Body of pancreas (tissue), 4 donors: ENCODE measurements around the gene SLBP. TPM values are rescaled to one million over a fixed set of nuclear protein-coding genes. Genes with fewer than 3 reads are reported as not detected.

Source experiments
- ATAC-seq: fragments of 150-250 bp; one replicate; pipeline ENCODE4 v1.9.1; 2016
- DNase-seq, 4 donors: peaks; one replicate each; pipeline ENCODE4 v3.0.0-alpha.2; 2019
- H3K27ac ChIP-seq, 4 donors: fragments of 200-600 bp; sonication (generic); 1 replicate in 3 of 4; 2 replicates in 1 of 4; pipeline versions ENCODE4 v1.5.1 to v1.6.1; 2016 to 2019; ENCODE audit warnings: mild to moderate bottlenecking in 1 of 4, mixed read lengths in 1 of 4, moderate library complexity in 1 of 4
- H3K27me3 ChIP-seq, 2 donors: fragments of 200-600 bp; sonication (generic); one replicate each; pipeline ENCODE4 v1.6.0; 2016; ENCODE audit warnings: mild to moderate bottlenecking in 1 of 2
- H3K36me3 ChIP-seq, 2 donors: fragments of 200-600 bp; sonication (generic); replicated peaks in 1 of 2; 2 replicates each; pipeline ENCODE4 v1.5.1; 2016; ENCODE audit warnings: low read depth in 2 of 2; ENCODE audit not compliant: insufficient read depth in 1 of 2
- H3K4me1 ChIP-seq: fragments of 200-600 bp; sonication (generic); one replicate; pipeline ENCODE4 v1.6.0; 2016
- H3K4me3 ChIP-seq, 2 donors: fragments of 200-600 bp; sonication (generic); 1 replicate in 1 of 2; 2 replicates in 1 of 2; pipeline ENCODE4 v1.5.1; 2016 to 2019
- H3K9me3 ChIP-seq, 3 donors: fragments of 200-600 bp; sonication (generic); 1 replicate in 2 of 3; 2 replicates in 1 of 3; pipeline ENCODE4 v1.5.1; 2016
- CTCF ChIP-seq, 7 experiments: fragments of 450-650 bp in 4 of 7; fragments of 200-600 bp in 3 of 7; sonication (generic) in 3 of 7; IDR thresholded peaks; one replicate each; pipeline ENCODE4 v1.5.1; 2016 to 2019; ENCODE audit warnings: antibody characterized with exemption in 7 of 7
- POLR2A ChIP-seq, 3 donors: fragments of 450-650 bp; IDR thresholded peaks; one replicate each; pipeline ENCODE4 v1.6.1; 2016; ENCODE audit warnings: antibody characterized with exemption in 3 of 3, mild to moderate bottlenecking in 2 of 3
- WGBS, 2 donors: methylation state at CpG; one replicate each; pipeline ENCODE4 v1.1.5; 2017; 5-methylcytosine and 5-hydroxymethylcytosine counted together
- intact Hi-C: fragments of 100-400 bp; cut with DNase I; formaldehyde crosslinking; loops from one replicate; pipeline ENCODE4 v1.15.1; 2023
- total RNA-seq, 2 donors: library from RNA; depleted of rRNA; stranded (reverse); fragments of >200 nt; gene quantifications; one replicate each; pipeline ENCODE4 v1.1.0, GENCODE V29; 2016

The SLBP gene
- total RNA-seq, 2 donors from 2014 or later: 23.7 to 26.2 TPM

GRCh38 chr4:1718095-1718850 lies 6.2 kb upstream of the SLBP start:
- DNase-seq (peak; percentile 74 to 90 (median 88)), ATAC-seq (peak; percentile 6)
- 30 to 33% methylated on average over 12 to 28 of the region's 31 CpGs for WGBS, 2 donors
- Histone ChIP-seq H3K27me3 (no peaks in the 10 kb centered on the region), H3K36me3 (no peaks in the 10 kb centered on the region), H3K4me3 (no peak overlapping the region), H3K27ac (peak overlapping the region; percentile 68 to 97 (median 85)), H3K9me3 (no peaks in the 10 kb centered on the region), H3K4me1 (peaks cover 78% of the 10 kb centered on the region)
- intact Hi-C loops: no loop called here
- TF ChIP-seq POLR2A (IDR thresholded peaks at IDR 0.05) (peak; percentile 19 to 39 (median 30)), CTCF (IDR thresholded peaks at IDR 0.05) (no peak)

- no peak overlapping the region for H3K4me3 ChIP-seq
- TF ChIP-seq POLR2A (IDR thresholded peaks at IDR 0.05): no peak
- TF ChIP-seq CTCF (IDR thresholded peaks at IDR 0.05): no peak
- DNase-seq (no peak), ATAC-seq (no peak)
- H3K36me3 ChIP-seq: no peaks in the 10 kb centered on the region
- intact Hi-C loops: no loop called here
- H3K27me3 ChIP-seq: no peaks in the 10 kb centered on the region
- WGBS, 2 donors: 84 to 90% methylated on average over 4 to 21 of the region's 32 CpGs
- peaks cover 82% of the 10 kb centered on the region for H3K4me1 ChIP-seq
- no peaks in the 10 kb centered on the region for H3K9me3 ChIP-seq
- H3K27ac ChIP-seq: peak overlapping the region; percentile 68 to 97 (median 85)
Measured at GRCh38 chr4:1717129-1718094, 5.3 kb upstream of the SLBP start.

- ATAC-seq (no peak), DNase-seq (no peak)
- Histone ChIP-seq H3K4me1 (peaks cover 73% of the 10 kb centered on the region), H3K4me3 (no peak overlapping the region), H3K27me3 (no peaks in the 10 kb centered on the region), H3K9me3 (no peaks in the 10 kb centered on the region), H3K36me3 (no peaks in the 10 kb centered on the region), H3K27ac (no peak overlapping the region)
- WGBS, 2 donors: 81 to 91% methylated on average over 9 to 15 of the region's 15 CpGs
- no peak for TF ChIP-seq CTCF (IDR thresholded peaks at IDR 0.05)
- peak in 1 of 3 donors; percentile 6 for TF ChIP-seq POLR2A (IDR thresholded peaks at IDR 0.05)
- intact Hi-C loops: no loop called here
Measured at GRCh38 chr4:1716065-1716945, 4.2 kb upstream of the SLBP start.

- H3K4me3 ChIP-seq: no peak overlapping the region
- no peaks in the 10 kb centered on the region for H3K36me3 ChIP-seq
- DNase-seq: peak in 1 of 4 donors; percentile 37
- intact Hi-C loops: no loop called here
- WGBS, 2 donors: 67 to 80% methylated on average over 10 to 16 of the region's 16 CpGs
- no peaks in the 10 kb centered on the region for H3K9me3 ChIP-seq
- peaks cover 80% of the 10 kb centered on the region for H3K4me1 ChIP-seq
- no peaks in the 10 kb centered on the region for H3K27me3 ChIP-seq
- TF ChIP-seq POLR2A (IDR thresholded peaks at IDR 0.05): no peak
- no peak for TF ChIP-seq CTCF (IDR thresholded peaks at IDR 0.05)
- no peak for ATAC-seq
- peak overlapping the region in 2 of 4 donors; percentile 39 to 100 for H3K27ac ChIP-seq
Measured at GRCh38 chr4:1715002-1715758, 3.1 kb upstream of the SLBP start.
